ENCODE data around the gene FBXL12.

The FBXL12 gene

DNA sequence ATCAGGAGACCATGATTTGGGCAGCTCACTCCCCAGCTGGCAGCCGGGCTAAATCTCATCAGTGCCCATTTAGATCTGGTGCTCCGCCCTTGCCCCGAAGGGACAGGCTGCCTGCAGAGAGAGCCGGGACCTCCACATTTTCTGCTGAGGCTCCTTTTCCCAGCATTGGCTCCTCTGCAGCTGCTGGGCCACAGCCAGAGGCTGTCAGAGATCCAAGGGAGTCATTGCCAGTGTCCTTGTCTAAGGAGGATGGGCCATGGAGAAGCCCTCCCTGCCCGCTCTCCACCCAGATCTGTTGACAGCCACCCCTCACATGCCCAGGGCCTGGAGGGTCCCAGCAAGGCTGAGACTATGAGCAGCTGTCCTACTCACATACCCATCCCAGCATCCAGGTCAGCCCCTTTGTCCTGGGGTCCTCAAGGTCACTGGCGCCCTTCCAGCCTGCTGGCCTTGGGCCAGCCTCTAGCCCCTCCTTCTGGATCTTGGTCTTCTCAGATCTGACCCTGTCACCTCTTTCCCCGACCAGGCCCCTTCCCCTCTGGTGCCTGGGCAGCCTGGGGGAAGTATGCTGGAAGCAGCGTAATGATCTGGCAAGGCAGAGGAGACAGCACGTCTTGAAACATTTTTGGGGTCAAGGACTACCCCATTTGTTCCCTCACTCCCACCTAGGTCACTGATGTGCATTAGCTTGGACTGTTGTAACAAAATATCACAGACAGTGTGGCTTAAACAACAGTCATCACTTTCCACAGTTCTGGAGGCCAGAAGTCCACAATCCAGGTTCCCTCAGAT lies 24.2 kb upstream of the FBXL12 start:
- no peak for DNase-seq (ENCODE audit: low spot score)
- CTCF ChIA-PET = no interaction called here
- no peak overlapping the region for H3K27ac ChIP-seq
- TF ChIP-seq, protein P1, sequence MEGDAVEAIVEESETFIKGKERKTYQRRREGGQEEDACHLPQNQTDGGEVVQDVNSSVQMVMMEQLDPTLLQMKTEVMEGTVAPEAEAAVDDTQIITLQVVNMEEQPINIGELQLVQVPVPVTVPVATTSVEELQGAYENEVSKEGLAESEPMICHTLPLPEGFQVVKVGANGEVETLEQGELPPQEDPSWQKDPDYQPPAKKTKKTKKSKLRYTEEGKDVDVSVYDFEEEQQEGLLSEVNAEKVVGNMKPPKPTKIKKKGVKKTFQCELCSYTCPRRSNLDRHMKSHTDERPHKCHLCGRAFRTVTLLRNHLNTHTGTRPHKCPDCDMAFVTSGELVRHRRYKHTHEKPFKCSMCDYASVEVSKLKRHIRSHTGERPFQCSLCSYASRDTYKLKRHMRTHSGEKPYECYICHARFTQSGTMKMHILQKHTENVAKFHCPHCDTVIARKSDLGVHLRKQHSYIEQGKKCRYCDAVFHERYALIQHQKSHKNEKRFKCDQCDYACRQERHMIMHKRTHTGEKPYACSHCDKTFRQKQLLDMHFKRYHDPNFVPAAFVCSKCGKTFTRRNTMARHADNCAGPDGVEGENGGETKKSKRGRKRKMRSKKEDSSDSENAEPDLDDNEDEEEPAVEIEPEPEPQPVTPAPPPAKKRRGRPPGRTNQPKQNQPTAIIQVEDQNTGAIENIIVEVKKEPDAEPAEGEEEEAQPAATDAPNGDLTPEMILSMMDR (conservative IDR thresholded peaks at IDR 0.05; ENCODE audit: low read depth) = no peak
- POLR2A ChIA-PET (ENCODE audit: low non-redundant PET) = no interaction called here

DNA sequence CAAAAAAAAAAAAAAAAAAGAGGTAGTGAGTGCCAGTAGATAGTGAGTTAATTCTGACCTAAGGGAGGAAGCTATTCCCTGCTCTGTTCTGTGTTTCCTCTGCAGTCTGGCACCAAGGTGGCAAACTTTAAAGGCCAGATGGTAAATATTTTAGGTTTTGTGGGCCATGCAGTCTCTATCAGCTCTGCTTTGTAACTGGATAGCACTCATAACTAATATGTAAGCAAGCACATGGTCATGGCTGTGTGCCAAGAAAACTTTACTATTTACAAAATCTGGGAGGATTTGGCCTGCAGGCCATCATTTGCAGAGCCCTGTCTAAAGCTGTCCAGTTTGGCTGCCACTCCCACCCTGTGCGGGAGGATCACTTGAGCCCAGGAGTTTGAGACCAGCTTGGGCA lies 20.5 kb upstream of the FBXL12 start:
- DNase-seq (ENCODE audit: low spot score) = no peak
- TF ChIP-seq, protein P1 (conservative IDR thresholded peaks at IDR 0.05; ENCODE audit: low read depth) = no peak
- H3K27ac ChIP-seq = no peak overlapping the region
- CTCF ChIA-PET = no interaction called here
- POLR2A ChIA-PET (ENCODE audit: low non-redundant PET) = no interaction called here

DNA sequence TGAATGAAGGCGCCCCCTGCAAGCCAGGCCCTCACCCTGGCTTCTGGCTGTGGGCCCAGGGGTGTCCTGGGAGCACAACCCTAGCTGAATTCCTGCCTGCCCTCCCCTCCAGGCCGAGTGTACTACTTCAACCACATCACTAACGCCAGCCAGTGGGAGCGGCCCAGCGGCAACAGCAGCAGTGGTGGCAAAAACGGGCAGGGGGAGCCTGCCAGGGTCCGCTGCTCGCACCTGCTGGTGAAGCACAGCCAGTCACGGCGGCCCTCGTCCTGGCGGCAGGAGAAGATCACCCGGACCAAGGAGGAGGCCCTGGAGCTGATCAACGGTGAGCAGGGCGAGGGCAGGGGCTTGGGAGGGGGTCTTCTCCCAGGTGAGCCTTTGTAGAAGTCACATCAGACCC lies 19.4 kb upstream of the FBXL12 start:
- TF ChIP-seq, protein P1 (conservative IDR thresholded peaks at IDR 0.05; ENCODE audit: low read depth) = no peak
- no peak for DNase-seq (ENCODE audit: low spot score)
- POLR2A ChIA-PET (ENCODE audit: low non-redundant PET) = no interaction called here
- no peak overlapping the region for H3K27ac ChIP-seq
- CTCF ChIA-PET = no interaction called here

DNA sequence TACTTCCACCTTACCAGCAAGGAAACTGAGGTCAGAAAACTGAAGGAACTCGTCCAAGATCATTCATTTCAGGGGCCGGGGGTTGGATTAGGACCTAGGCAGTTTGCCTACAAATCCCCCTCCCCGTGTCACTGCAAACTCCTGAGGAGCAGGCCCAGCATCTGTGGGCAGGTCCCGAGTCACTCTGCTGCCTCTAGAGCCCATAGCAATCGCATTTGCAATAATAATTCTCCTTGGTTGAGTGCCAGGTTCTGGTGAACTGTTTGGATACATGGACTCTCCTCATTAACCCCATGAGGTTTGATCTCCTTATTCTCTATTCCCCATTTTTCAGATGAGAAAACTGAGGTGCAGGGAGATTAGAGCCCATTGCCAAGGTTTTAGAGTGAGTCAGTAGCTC lies 17.1 kb upstream of the FBXL12 start:
- DNase-seq (ENCODE audit: low spot score) = no peak
- TF ChIP-seq, protein P1 (conservative IDR thresholded peaks at IDR 0.05; ENCODE audit: low read depth) = no peak
- H3K27ac ChIP-seq = peak overlapping the region; percentile 71
- ChIA-PET CTCF (no interaction called here), POLR2A (ENCODE audit: low non-redundant PET) (no interaction called here)

DNA sequence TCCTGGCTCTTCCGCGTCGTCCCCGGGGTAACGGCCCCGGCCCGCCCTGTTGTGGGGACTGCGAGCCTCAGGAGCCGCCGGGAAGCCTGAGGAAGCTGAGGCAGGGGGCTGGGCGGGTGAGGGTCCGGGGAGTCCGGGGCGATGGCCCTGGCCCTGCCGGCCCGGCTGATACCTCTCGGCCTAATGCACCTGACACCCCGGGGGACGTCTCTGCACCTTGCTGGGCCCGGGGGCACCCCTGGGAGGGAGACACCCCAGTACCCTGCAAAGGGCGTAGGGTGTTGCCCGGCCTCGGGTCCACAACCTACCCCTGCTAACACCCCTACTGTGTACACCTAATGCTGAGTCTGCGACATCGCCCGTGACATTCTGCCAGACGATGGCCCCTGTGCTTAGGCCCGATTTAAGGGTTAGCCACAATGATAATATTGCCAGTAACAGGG lies 16.6 kb upstream of the FBXL12 start:
- CTCF ChIA-PET = interaction anchor here (1.1 kb wide), 1 partner anchor 403 kb away, joined by 5 read pairs; no protein-coding TSS in a partner anchor
- POLR2A ChIA-PET (ENCODE audit: low non-redundant PET) = interaction anchor here (0.7 kb wide), 1 partner anchor 12 kb away, joined by 3 read pairs; no protein-coding TSS in a partner anchor
- DNase-seq (ENCODE audit: low spot score) = no peak
- H3K27ac ChIP-seq = peak overlapping the region; percentile 71
- TF ChIP-seq, protein P1 (conservative IDR thresholded peaks at IDR 0.05; ENCODE audit: low read depth) = no peak

DNA sequence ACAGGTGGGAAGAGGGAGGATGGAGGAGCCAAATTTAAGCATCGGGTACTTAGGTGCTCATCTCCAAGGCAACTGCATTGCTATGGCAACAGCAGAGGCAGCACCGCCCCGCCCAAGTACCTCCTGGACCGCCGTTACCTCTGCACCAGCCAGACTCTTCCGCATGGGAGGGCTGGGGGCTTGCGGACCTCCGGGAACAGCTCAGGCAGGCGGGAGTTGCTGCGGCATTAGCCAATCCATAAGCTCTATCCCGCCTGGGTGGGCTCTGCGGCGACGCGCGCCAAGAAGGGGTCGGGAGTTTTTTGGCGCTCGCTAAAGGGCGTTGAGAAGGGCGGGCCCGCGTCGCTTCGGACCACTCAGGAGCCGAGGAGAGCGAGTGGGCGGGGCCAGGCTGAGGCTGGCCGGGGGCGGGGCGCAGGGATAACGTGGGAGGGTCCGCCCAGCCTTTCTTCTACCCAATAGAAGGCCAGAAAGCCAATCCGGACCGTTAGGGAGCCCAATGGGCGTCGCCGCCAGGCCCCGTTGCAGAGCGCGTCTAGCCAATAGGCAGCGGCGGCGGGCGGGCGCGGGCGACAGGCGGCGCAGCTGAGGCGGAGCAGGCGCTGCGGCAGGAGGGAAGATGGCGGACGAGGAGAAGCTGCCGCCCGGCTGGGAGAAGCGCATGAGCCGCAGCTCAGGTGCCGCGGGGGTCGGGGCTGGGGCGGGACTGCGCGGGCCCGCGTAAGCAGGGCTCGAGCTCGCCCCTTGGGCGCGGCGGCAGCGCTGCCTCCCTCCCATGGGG lies 16.0 kb upstream of the FBXL12 start, which contains the start of gene PIN1:
Gene PIN1, plus strand, starts transcription at position 593 of the 781 bp plus-strand sequence. Its CDS starts 27 bp downstream, at position 620.
- DNase-seq (ENCODE audit: low spot score) = peak; percentile 98
- ChIA-PET POLR2A (ENCODE audit: low non-redundant PET) (interaction anchor here (0.7 kb wide), 1 partner anchor 13 kb away, joined by 3 read pairs; no protein-coding TSS in a partner anchor), CTCF (interaction anchor here (0.5 to 1.1 kb wide), 3 partner anchors 79 to 437 kb away, joined by 3 to 5 read pairs (median 3); no protein-coding TSS in a partner anchor)
- peak within 1 kb of the TSS; percentile 71 for H3K27ac ChIP-seq
- TF ChIP-seq, protein P1 (conservative IDR thresholded peaks at IDR 0.05; ENCODE audit: low read depth) = peak; percentile 57
